Ectodermal cell (in vitro differentiated cells): ENCODE data around the gene PRAMEF12.

ENCODE experiments used
- H3K27ac ChIP-seq: 2 replicates; pipeline ENCODE4 v1.7.0; 2013; ENCODE audit warnings: mild to moderate bottlenecking, low read depth, low read length; ENCODE audit not compliant: insufficient read depth, poor library complexity, severe bottlenecking
- H3K27me3 ChIP-seq: 2 replicates; pipeline ENCODE4 v1.7.0; 2013; ENCODE audit warnings: mild to moderate bottlenecking, low read length; ENCODE audit not compliant: insufficient read depth, control insufficient read depth, poor library complexity, severe bottlenecking
- H3K36me3 ChIP-seq: one replicate; pipeline ENCODE4 v1.7.0; 2013; ENCODE audit warnings: low read length; ENCODE audit not compliant: control insufficient read depth, insufficient read depth
- H3K4me1 ChIP-seq: one replicate; pipeline ENCODE4 v1.7.0; 2013; ENCODE audit warnings: low read length; ENCODE audit not compliant: control insufficient read depth, insufficient read depth
- H3K4me3 ChIP-seq: 2 replicates; pipeline ENCODE4 v1.7.0; 2013; ENCODE audit warnings: low read depth, low read length, control low read depth; ENCODE audit not compliant: insufficient read depth
- H3K9me3 ChIP-seq: 2 replicates; pipeline ENCODE4 v1.7.0; 2013; ENCODE audit warnings: mild to moderate bottlenecking, low read length, moderate library complexity; ENCODE audit not compliant: control insufficient read depth
- WGBS, 2 experiments: methylation state at CpG; one replicate each; pipeline ENCODE4 v1.1.7; 2013; ENCODE audit warnings: missing lambda C conversion rate in 2 of 2; 5-methylcytosine and 5-hydroxymethylcytosine counted together

Gene PRAMEF12

GRCh38 chr1:12769031-12769430 lies 4.5 kb upstream of the PRAMEF12 start:
- Histone ChIP-seq H3K27ac (no peak overlapping the region), H3K4me3 (no peak overlapping the region), H3K9me3 (no peaks in the 10 kb centered on the region), H3K36me3 (no peaks in the 10 kb centered on the region), H3K4me1 (no peaks in the 10 kb centered on the region), H3K27me3 (no peaks in the 10 kb centered on the region)
- WGBS, 2 experiments = 87 to 89% methylated on average over 2 of the region's 2 CpGs

GRCh38 chr1:12769976-12770505 lies 3.5 kb upstream of the PRAMEF12 start:
- 87 to 88% methylated on average over 7 of the region's 7 CpGs for WGBS, 2 experiments
- H3K9me3 ChIP-seq = no peaks in the 10 kb centered on the region
- H3K27me3 ChIP-seq = no peaks in the 10 kb centered on the region
- H3K36me3 ChIP-seq = no peaks in the 10 kb centered on the region
- H3K4me1 ChIP-seq = no peaks in the 10 kb centered on the region
- H3K4me3 ChIP-seq = no peak overlapping the region
- H3K27ac ChIP-seq = no peak overlapping the region

DNA sequence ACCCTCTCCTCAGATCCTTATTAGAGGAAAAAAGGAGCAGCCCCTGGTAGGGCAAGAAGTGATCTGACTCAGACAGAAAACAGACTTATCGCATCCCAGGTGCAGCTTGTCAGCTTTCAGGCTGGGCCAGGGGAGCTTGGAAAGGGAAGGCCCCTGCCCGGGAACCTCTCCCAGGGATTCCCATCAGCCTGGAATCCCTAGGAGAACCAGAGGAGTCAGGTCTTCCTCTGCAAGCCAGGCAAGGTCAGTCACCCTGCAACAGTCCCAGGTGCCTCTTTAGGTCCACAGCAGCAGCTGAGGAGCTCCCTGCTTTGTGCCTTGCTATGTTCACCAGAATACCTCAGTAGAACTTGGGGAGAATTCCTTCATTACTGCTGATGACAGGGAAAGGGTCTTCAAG lies 2.9 kb upstream of the PRAMEF12 start:
- WGBS, 2 experiments = 91 to 95% methylated on average over 2 of the region's 2 CpGs
- Histone ChIP-seq H3K9me3 (no peaks in the 10 kb centered on the region), H3K4me1 (no peaks in the 10 kb centered on the region), H3K36me3 (no peaks in the 10 kb centered on the region), H3K4me3 (no peak overlapping the region), H3K27ac (no peak overlapping the region), H3K27me3 (no peaks in the 10 kb centered on the region)

- 91 to 93% methylated on average over 5 of the region's 5 CpGs for WGBS, 2 experiments
- H3K4me1 ChIP-seq = no peaks in the 10 kb centered on the region
These were observed 2.4 kb upstream of the PRAMEF12 start for GRCh38 chr1:12771186-12771585.

GRCh38 chr1:12772520-12772919 lies 1.0 kb upstream of the PRAMEF12 start:
- WGBS, 2 experiments = 87 to 96% methylated on average over 5 of the region's 5 CpGs

More at GRCh38 chr1:12771186-12771585, 2.4 kb upstream of the PRAMEF12 start:
- H3K27me3 ChIP-seq = no peaks in the 10 kb centered on the region
- H3K4me3 ChIP-seq = no peak overlapping the region
- no peaks in the 10 kb centered on the region for H3K36me3 ChIP-seq
- no peaks in the 10 kb centered on the region for H3K9me3 ChIP-seq
- no peak overlapping the region for H3K27ac ChIP-seq

DNA sequence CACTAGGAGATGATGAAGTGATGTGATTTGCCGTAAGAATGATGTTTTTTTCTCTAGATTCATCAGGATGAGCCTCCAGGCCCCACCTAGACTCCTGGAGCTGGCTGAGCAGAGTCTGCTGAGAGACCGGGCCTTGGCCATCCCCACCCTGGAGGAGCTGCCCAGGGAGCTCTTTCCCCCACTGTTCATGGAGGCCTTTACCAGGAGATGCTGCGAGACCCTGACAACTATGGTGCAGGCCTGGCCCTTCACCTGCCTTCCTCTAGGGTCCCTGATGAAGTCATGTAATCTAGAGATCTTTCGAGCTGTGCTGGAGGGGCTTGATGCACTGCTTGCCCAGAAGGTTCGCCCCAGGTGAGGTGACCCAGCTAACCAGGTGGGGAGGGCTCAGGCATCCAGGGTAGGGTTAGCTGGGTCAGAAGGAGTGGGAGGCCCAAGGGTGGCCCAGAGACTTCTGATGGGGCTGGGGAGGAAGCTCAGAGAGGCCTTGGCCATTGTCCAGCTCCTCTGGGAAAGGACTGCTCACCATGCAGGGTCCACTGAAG lies 1.3 kb downstream of the PRAMEF12 start:
- H3K4me1 ChIP-seq = no peaks in the 10 kb centered on the region
- no peak overlapping the region for H3K4me3 ChIP-seq
- no peak overlapping the region for H3K27ac ChIP-seq
- no peaks in the 10 kb centered on the region for H3K27me3 ChIP-seq
- 90 to 95% methylated on average over 5 of the region's 5 CpGs for WGBS, 2 experiments
- H3K9me3 ChIP-seq = no peaks in the 10 kb centered on the region
- H3K36me3 ChIP-seq = no peaks in the 10 kb centered on the region

More at GRCh38 chr1:12772520-12772919, 1.0 kb upstream of the PRAMEF12 start:
- Histone ChIP-seq H3K9me3 (no peaks in the 10 kb centered on the region), H3K27me3 (no peaks in the 10 kb centered on the region), H3K36me3 (no peaks in the 10 kb centered on the region), H3K4me1 (no peaks in the 10 kb centered on the region), H3K27ac (no peak overlapping the region), H3K4me3 (no peak overlapping the region)

DNA sequence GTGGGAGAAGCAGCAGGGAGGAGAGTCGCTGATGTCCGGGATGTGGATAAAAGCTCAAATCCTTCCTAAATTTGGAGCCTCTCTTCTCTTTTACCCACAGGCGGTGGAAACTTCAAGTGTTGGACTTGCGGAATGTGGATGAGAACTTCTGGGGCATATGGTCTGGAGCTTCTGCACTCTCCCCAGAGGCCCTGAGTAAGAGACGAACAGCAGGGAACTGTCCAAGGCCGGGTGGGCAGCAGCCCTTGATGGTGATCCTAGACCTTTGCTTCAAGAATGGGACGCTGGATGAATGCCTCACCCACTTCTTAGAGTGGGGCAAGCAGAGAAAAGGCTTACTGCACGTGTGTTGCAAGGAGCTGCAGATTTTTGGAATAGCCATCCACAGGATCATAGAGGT lies 1.9 kb downstream of the PRAMEF12 start:
- H3K9me3 ChIP-seq = no peaks in the 10 kb centered on the region
- no peaks in the 10 kb centered on the region for H3K27me3 ChIP-seq
- H3K27ac ChIP-seq = no peak overlapping the region
- H3K36me3 ChIP-seq = no peaks in the 10 kb centered on the region
- WGBS, 2 experiments = 92% methylated on average over 8 of the region's 8 CpGs
- no peak overlapping the region for H3K4me3 ChIP-seq
- H3K4me1 ChIP-seq = no peaks in the 10 kb centered on the region

GRCh38 chr1:12776801-12777557 lies 3.4 kb downstream of the PRAMEF12 start:
- Histone ChIP-seq H3K9me3 (no peaks in the 10 kb centered on the region), H3K27ac (no peak overlapping the region), H3K27me3 (no peaks in the 10 kb centered on the region), H3K4me3 (no peak overlapping the region), H3K36me3 (no peaks in the 10 kb centered on the region), H3K4me1 (no peaks in the 10 kb centered on the region)
- 93 to 95% methylated on average over 15 of the region's 15 CpGs for WGBS, 2 experiments

GRCh38 chr1:12778061-12778460 lies 4.5 kb downstream of the PRAMEF12 start:
- WGBS, 2 experiments = 95 to 99% methylated on average over 4 of the region's 4 CpGs
- Histone ChIP-seq H3K9me3 (no peaks in the 10 kb centered on the region), H3K36me3 (no peaks in the 10 kb centered on the region), H3K4me1 (no peaks in the 10 kb centered on the region), H3K27ac (no peak overlapping the region), H3K4me3 (no peak overlapping the region), H3K27me3 (no peaks in the 10 kb centered on the region)

- whole genome bisulfite sequencing, 2 experiments = 89 to 92% methylated on average over 6 of the region's 6 CpGs
- H3K27me3 ChIP-seq = no peaks in the 10 kb centered on the region
- no peaks in the 10 kb centered on the region for H3K4me1 ChIP-seq
- H3K27ac ChIP-seq = no peak overlapping the region
- H3K4me3 ChIP-seq = no peak overlapping the region
- H3K9me3 ChIP-seq = no peaks in the 10 kb centered on the region
- H3K36me3 ChIP-seq = no peaks in the 10 kb centered on the region
These were observed 5.4 kb downstream of the PRAMEF12 start for GRCh38 chr1:12778907-12779306.
